GM18505 (cell line): Measurements from ENCODE around the gene SAXO1.

ENCODE experiments used
- ATAC-seq: cut with Tn5 transposase; IDR thresholded peaks from one replicate; pipeline ENCODE4 v1.9.1; 2021; ENCODE audit not compliant: unreplicated experiment
- POLR2A ChIP-seq: IDR thresholded peaks from 4 replicates; pipeline ENCODE4 v1.6.1; 2011; ENCODE audit warnings: borderline replicate concordance; ENCODE audit not compliant: insufficient read depth, insufficient read length; ENCODE audit errors: extremely low read depth

SAXO1 gene

GRCh38 chr9:18887546-18887945 lies 145.5 kb downstream of the SAXO1 start:
- no peak for ATAC-seq

GRCh38 chr9:18881758-18882157 lies 151.3 kb downstream of the SAXO1 start:
- no peak for TF ChIP-seq POLR2A
- ATAC-seq, result no peak

More at GRCh38 chr9:18887546-18887945, 145.5 kb downstream of the SAXO1 start:
- no peak for TF ChIP-seq POLR2A

- no peak for ATAC-seq
- no peak for TF ChIP-seq POLR2A
Measured at GRCh38 chr9:18877984-18878383, 155.0 kb downstream of the SAXO1 start.
